ENCODE data around the gene DNM3. TPM values are rescaled to one million over a fixed set of nuclear protein-coding genes. Genes with fewer than 3 reads are reported as not detected.

DNM3 gene
- total and polyA plus RNA-seq, 2 of the 8 experiments (the other 6 are each of a cell fraction or from before 2014, with no cell fraction given), result 2.0 to 8.5 TPM

GRCh38 chr1:172399756-172400721 lies 558.7 kb downstream of the DNM3 start (continued):
- TF ChIP-seq, protein P1, sequence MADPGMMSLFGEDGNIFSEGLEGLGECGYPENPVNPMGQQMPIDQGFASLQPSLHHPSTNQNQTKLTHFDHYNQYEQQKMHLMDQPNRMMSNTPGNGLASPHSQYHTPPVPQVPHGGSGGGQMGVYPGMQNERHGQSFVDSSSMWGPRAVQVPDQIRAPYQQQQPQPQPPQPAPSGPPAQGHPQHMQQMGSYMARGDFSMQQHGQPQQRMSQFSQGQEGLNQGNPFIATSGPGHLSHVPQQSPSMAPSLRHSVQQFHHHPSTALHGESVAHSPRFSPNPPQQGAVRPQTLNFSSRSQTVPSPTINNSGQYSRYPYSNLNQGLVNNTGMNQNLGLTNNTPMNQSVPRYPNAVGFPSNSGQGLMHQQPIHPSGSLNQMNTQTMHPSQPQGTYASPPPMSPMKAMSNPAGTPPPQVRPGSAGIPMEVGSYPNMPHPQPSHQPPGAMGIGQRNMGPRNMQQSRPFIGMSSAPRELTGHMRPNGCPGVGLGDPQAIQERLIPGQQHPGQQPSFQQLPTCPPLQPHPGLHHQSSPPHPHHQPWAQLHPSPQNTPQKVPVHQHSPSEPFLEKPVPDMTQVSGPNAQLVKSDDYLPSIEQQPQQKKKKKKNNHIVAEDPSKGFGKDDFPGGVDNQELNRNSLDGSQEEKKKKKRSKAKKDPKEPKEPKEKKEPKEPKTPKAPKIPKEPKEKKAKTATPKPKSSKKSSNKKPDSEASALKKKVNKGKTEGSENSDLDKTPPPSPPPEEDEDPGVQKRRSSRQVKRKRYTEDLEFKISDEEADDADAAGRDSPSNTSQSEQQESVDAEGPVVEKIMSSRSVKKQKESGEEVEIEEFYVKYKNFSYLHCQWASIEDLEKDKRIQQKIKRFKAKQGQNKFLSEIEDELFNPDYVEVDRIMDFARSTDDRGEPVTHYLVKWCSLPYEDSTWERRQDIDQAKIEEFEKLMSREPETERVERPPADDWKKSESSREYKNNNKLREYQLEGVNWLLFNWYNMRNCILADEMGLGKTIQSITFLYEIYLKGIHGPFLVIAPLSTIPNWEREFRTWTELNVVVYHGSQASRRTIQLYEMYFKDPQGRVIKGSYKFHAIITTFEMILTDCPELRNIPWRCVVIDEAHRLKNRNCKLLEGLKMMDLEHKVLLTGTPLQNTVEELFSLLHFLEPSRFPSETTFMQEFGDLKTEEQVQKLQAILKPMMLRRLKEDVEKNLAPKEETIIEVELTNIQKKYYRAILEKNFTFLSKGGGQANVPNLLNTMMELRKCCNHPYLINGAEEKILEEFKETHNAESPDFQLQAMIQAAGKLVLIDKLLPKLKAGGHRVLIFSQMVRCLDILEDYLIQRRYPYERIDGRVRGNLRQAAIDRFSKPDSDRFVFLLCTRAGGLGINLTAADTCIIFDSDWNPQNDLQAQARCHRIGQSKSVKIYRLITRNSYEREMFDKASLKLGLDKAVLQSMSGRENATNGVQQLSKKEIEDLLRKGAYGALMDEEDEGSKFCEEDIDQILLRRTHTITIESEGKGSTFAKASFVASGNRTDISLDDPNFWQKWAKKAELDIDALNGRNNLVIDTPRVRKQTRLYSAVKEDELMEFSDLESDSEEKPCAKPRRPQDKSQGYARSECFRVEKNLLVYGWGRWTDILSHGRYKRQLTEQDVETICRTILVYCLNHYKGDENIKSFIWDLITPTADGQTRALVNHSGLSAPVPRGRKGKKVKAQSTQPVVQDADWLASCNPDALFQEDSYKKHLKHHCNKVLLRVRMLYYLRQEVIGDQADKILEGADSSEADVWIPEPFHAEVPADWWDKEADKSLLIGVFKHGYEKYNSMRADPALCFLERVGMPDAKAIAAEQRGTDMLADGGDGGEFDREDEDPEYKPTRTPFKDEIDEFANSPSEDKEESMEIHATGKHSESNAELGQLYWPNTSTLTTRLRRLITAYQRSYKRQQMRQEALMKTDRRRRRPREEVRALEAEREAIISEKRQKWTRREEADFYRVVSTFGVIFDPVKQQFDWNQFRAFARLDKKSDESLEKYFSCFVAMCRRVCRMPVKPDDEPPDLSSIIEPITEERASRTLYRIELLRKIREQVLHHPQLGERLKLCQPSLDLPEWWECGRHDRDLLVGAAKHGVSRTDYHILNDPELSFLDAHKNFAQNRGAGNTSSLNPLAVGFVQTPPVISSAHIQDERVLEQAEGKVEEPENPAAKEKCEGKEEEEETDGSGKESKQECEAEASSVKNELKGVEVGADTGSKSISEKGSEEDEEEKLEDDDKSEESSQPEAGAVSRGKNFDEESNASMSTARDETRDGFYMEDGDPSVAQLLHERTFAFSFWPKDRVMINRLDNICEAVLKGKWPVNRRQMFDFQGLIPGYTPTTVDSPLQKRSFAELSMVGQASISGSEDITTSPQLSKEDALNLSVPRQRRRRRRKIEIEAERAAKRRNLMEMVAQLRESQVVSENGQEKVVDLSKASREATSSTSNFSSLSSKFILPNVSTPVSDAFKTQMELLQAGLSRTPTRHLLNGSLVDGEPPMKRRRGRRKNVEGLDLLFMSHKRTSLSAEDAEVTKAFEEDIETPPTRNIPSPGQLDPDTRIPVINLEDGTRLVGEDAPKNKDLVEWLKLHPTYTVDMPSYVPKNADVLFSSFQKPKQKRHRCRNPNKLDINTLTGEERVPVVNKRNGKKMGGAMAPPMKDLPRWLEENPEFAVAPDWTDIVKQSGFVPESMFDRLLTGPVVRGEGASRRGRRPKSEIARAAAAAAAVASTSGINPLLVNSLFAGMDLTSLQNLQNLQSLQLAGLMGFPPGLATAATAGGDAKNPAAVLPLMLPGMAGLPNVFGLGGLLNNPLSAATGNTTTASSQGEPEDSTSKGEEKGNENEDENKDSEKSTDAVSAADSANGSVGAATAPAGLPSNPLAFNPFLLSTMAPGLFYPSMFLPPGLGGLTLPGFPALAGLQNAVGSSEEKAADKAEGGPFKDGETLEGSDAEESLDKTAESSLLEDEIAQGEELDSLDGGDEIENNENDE (IDR thresholded peaks at IDR 0.05; ENCODE audit: insufficient replicate concordance, low read length), result no peak
- TF ChIP-seq SP2 (IDR thresholded peaks at IDR 0.05; ENCODE audit: low read length) (no peak), KDM5A (IDR thresholded peaks at IDR 0.05; ENCODE audit: low read length) (no peak), USF2 (IDR thresholded peaks at IDR 0.05; ENCODE audit: low read length) (no peak), HDAC6 (IDR thresholded peaks at IDR 0.05; ENCODE audit: low read depth, low read length) (no peak), MAFK (IDR thresholded peaks at IDR 0.05; ENCODE audit: low read depth, low read length) (no peak), BCL11A (IDR thresholded peaks at IDR 0.05; ENCODE audit: low read depth in 2 of 2, low read length in 2 of 2) (no peak), EZH2 (IDR thresholded peaks at IDR 0.05; ENCODE audit: low read depth, low read length, severe bottlenecking) (no peak)

Measured in H1 (cell line).